Measurements from ENCODE around the gene PPIB.

PPIB gene

GRCh38 chr15:64141798-64142512 is 20.9 kb downstream of the PPIB start:
- TF ChIP-seq POLR2A (IDR thresholded peaks at IDR 0.05; ENCODE audit: low read depth, low read length) = no peak
- no peak for FAIRE-seq
- no peak for DNase-seq (ENCODE audit: insufficient read length, low spot score)

- DNase-seq (ENCODE audit: insufficient read length, low spot score) = no peak
- TF ChIP-seq POLR2A (IDR thresholded peaks at IDR 0.05; ENCODE audit: low read depth, low read length) = no peak
- no peak for FAIRE-seq
Measured at GRCh38 chr15:64138331-64138941, 24.4 kb downstream of the PPIB start.

- TF ChIP-seq POLR2A (IDR thresholded peaks at IDR 0.05; ENCODE audit: low read depth, low read length) = no peak
- FAIRE-seq = no peak
- no peak for DNase-seq (ENCODE audit: insufficient read length, low spot score)
Measured at GRCh38 chr15:64137226-64137833, 25.5 kb downstream of the PPIB start.

- DNase-seq (ENCODE audit: insufficient read length, low spot score) (no peak), FAIRE-seq (no peak)
- TF ChIP-seq POLR2A (IDR thresholded peaks at IDR 0.05; ENCODE audit: low read depth, low read length) = no peak
Measured at GRCh38 chr15:64136347-64136746, 26.5 kb downstream of the PPIB start.

GRCh38 chr15:64134345-64134829 is 28.4 kb downstream of the PPIB start:
- DNase-seq (ENCODE audit: insufficient read length, low spot score) (no peak), FAIRE-seq (no peak)
- TF ChIP-seq POLR2A (IDR thresholded peaks at IDR 0.05; ENCODE audit: low read depth, low read length) = no peak

GRCh38 chr15:64133623-64134344 is 29.0 kb downstream of the PPIB start:
- FAIRE-seq (no peak), DNase-seq (ENCODE audit: insufficient read length, low spot score) (no peak)
- TF ChIP-seq POLR2A (IDR thresholded peaks at IDR 0.05; ENCODE audit: low read depth, low read length) = no peak

GRCh38 chr15:64132217-64132616 is 30.6 kb downstream of the PPIB start:
- FAIRE-seq (no peak), DNase-seq (ENCODE audit: insufficient read length, low spot score) (no peak)
- no peak for TF ChIP-seq POLR2A (IDR thresholded peaks at IDR 0.05; ENCODE audit: low read depth, low read length)

GRCh38 chr15:64131547-64131946 is 31.3 kb downstream of the PPIB start:
- no peak for TF ChIP-seq POLR2A (IDR thresholded peaks at IDR 0.05; ENCODE audit: low read depth, low read length)
- DNase-seq (ENCODE audit: insufficient read length, low spot score) (no peak), FAIRE-seq (no peak)

- TF ChIP-seq POLR2A (IDR thresholded peaks at IDR 0.05; ENCODE audit: low read depth, low read length) = no peak
- no peak for FAIRE-seq
- no peak for DNase-seq (ENCODE audit: insufficient read length, low spot score)
Measured at GRCh38 chr15:64130159-64130558, 32.7 kb downstream of the PPIB start.

- no peak for FAIRE-seq
- no peak for DNase-seq (ENCODE audit: insufficient read length, low spot score)
- no peak for TF ChIP-seq POLR2A (IDR thresholded peaks at IDR 0.05; ENCODE audit: low read depth, low read length)
Measured at GRCh38 chr15:64127521-64128270, 35.1 kb downstream of the PPIB start.

GRCh38 chr15:64125978-64126377 is 36.8 kb downstream of the PPIB start:
- FAIRE-seq = no peak
- DNase-seq (ENCODE audit: insufficient read length, low spot score) = no peak
- TF ChIP-seq POLR2A (IDR thresholded peaks at IDR 0.05; ENCODE audit: low read depth, low read length) = no peak

GRCh38 chr15:64122936-64123351 is 39.9 kb downstream of the PPIB start:
- no peak for DNase-seq (ENCODE audit: insufficient read length, low spot score)
- no peak for FAIRE-seq
- no peak for TF ChIP-seq POLR2A (IDR thresholded peaks at IDR 0.05; ENCODE audit: low read depth, low read length)

GRCh38 chr15:64122444-64122843 is 40.4 kb downstream of the PPIB start:
- DNase-seq (ENCODE audit: insufficient read length, low spot score) (no peak), FAIRE-seq (no peak)
- no peak for TF ChIP-seq POLR2A (IDR thresholded peaks at IDR 0.05; ENCODE audit: low read depth, low read length)
